GM12873 (cell line): ENCODE data around the gene NUDT12.

Experiments used
- TF ChIP-seq, protein P1 (sequence below): IDR thresholded peaks from 2 replicates; pipeline ENCODE4 v1.5.1; 2012; ENCODE audit warnings: low read depth, mild to moderate bottlenecking, moderate library complexity, low read length, control low read depth; ENCODE audit not compliant: insufficient read depth; ENCODE audit errors: missing control alignments

Gene NUDT12

GRCh38 chr5:103505581-103506305, 56.8 kb downstream of the NUDT12 start:
- TF ChIP-seq, protein P1, sequence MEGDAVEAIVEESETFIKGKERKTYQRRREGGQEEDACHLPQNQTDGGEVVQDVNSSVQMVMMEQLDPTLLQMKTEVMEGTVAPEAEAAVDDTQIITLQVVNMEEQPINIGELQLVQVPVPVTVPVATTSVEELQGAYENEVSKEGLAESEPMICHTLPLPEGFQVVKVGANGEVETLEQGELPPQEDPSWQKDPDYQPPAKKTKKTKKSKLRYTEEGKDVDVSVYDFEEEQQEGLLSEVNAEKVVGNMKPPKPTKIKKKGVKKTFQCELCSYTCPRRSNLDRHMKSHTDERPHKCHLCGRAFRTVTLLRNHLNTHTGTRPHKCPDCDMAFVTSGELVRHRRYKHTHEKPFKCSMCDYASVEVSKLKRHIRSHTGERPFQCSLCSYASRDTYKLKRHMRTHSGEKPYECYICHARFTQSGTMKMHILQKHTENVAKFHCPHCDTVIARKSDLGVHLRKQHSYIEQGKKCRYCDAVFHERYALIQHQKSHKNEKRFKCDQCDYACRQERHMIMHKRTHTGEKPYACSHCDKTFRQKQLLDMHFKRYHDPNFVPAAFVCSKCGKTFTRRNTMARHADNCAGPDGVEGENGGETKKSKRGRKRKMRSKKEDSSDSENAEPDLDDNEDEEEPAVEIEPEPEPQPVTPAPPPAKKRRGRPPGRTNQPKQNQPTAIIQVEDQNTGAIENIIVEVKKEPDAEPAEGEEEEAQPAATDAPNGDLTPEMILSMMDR, result no peak

DNA sequence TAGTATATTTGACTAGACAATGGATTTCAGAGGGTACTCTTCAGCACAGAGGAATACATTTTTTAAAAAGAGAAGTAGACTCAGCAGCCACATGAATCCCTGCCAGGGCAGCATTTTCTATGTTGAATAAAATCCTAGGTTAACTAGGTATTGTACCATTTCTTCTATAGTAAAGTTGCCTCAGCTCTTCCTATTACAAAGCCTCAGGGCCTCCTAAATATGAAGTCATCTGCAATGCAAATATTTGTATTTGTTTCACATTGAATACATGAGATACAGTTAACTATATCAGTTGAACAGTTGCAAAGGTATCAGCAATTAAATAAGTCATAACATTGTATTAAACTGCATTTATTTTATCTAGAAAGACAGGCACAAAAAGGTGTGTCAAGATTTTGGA, 59.5 kb downstream of the NUDT12 start:
- TF ChIP-seq, protein P1, result no peak

GRCh38 chr5:103502662-103503061, 59.9 kb downstream of the NUDT12 start:
- TF ChIP-seq, protein P1, result no peak
